GM19452 (cell line): ENCODE results near the gene KPNA4.
"Not testable (repeated sequence)": the region's sequence is repeated elsewhere in the genome, so short reads cannot be mapped to it uniquely, and the experiment has no call there.

Experiments used
- ATAC-seq: cut with Tn5 transposase; IDR thresholded peaks from one replicate; pipeline ENCODE4 v1.9.1; 2021; ENCODE audit not compliant: unreplicated experiment

KPNA4 gene, protein sequence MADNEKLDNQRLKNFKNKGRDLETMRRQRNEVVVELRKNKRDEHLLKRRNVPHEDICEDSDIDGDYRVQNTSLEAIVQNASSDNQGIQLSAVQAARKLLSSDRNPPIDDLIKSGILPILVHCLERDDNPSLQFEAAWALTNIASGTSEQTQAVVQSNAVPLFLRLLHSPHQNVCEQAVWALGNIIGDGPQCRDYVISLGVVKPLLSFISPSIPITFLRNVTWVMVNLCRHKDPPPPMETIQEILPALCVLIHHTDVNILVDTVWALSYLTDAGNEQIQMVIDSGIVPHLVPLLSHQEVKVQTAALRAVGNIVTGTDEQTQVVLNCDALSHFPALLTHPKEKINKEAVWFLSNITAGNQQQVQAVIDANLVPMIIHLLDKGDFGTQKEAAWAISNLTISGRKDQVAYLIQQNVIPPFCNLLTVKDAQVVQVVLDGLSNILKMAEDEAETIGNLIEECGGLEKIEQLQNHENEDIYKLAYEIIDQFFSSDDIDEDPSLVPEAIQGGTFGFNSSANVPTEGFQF

DNA sequence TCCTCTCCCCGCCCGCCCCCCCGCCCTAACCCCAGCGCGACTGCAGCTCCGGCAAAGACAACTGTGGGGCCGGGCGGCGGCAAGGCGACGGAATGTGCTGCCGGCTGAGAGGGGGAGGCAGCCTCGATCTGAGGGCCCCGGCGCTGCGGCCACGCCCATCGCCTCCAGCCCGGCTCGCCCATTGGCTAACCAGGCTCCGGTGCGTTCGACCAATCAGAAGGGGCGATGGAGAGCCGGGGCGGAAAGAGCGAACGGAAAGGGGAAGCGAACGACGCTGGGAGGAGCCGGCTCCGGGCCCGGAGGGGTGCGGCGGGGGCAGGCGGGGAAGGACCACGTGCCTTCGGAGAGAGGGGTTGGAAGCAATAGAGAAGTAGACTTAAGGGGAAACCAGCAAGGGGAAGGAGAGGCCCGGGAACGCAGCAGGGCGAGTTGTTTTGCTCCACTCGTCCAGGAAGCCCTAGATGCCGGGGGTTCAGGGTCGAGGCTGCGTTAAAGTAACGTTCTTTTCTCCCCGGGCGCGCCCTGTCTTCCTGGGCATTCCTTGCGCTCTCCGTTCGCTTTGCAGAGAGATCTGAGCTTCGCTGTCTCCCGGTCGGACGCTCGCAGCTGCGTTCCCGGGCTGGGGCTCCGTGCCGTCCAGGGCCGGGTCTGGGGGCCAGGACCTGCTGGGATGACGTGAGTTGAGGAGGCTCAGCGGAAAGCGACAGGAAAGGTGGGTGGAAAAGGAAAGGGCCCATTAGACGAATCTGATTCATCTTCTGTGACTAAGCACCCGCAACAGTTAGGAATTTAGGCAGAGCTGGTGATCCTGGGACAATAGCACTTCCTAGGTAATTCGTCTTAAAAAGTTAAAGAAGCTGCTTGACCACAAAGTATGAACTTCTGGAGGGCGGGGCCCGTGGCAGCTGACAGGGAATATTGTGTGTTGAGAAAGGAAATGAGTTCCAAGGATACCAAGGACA, at the start of gene KPNA4:
TSS of gene KPNA4 (minus strand) at position 130 of the 962 bp plus-strand sequence. CDS start 289 bp downstream, outside the sequence.
- ATAC-seq = peak; percentile 92

GRCh38 chr3:160613661-160614060, 48.3 kb upstream of the KPNA4 start:
- no peak for ATAC-seq

DNA sequence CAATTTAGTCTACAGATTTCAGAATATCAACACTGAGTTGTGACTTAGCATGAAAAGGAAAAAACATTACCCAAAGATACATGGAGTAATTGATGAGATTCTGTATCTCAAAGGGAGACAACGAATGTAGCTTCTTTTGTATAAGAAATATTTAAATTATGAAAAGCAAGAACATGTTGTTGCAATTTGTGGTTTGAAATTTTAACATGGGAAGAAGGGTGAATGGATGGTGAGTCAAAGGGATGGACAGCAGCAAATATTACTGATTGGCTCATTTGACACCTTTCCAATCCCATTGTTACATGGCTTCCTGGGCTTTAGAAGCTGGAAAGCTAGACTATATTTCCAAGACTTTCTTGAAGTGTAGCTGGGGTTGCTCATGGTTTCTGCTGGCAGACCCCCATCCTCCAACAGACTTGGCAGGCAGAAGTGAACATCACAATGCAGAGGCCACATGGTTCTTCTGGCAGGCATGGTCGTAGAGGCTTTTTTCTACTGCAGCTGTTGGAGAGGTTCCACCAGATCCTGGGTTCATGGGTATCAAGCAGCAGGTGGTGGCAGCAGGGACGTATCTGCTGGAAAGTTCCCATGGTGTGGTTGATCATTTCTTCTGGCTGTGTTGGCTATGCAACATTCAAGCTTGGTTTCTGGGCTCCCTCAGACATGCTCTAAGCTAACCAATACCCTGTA, 47.2 kb upstream of the KPNA4 start:
- ATAC-seq = no peak

- ATAC-seq = no peak
Measured at GRCh38 chr3:160611141-160611540, 45.8 kb upstream of the KPNA4 start.

DNA sequence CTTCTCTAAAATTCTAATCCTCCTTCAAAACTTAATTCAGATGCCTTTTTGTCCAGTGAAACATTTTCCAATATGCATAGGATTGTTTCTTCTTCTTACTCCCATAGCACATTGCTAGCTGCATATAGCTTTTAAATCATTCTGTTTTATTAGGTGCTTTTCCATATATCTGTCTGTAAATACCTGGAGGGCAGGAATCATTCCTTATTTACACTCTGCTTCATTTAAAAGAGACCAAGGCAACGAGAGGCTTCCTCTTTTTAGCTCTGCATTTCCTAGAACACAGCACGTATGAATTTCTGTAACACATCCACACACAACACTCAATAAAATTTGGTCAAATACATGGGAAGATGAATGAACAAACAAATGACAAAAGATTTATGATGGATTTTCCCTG, 43.5 kb upstream of the KPNA4 start:
- ATAC-seq = no peak

DNA sequence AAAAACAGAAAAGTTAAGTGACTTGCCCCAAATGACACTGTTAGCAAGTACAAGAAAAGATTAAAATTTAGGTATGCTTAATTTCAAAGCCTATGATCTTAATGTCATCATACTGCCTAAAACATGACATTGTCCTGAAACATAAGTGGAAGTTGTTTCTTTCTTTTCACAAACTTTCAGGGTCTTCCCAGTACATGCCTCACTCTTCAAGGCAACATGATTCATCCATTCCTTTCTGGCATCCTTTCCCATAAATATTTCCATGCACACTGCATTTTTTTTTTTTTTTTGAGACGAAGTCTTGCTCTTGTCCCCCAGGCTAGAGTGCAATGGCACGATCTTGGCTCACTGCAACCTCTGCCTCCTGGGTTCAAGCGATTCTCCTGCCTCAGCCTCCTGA, 42.5 kb upstream of the KPNA4 start:
- no peak for ATAC-seq

GRCh38 chr3:160605315-160605714, 39.9 kb upstream of the KPNA4 start:
- no peak for ATAC-seq

GRCh38 chr3:160603845-160604244, 38.5 kb upstream of the KPNA4 start:
- not testable (repeated sequence) for ATAC-seq

DNA sequence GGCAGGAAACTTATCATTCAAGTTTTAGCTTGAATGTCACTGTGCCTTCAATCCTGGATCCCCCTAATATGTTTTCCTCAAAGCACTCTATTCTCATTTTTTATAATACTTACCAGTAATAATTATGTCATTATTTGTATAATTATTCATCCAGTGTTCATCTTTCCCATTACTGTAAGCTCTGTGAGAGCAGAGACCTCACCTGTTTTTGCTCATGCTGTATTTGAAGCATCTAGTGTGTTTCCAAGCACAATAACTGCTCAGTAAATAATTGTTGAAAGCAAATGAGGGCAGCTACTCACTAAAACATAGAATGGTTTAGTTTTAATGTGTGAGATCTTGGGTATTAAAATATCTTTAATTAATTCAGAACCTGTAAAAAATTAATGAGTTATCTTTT, 36.9 kb upstream of the KPNA4 start:
- ATAC-seq = no peak

- no peak for ATAC-seq
Measured at GRCh38 chr3:160601288-160601687, 35.9 kb upstream of the KPNA4 start.

- ATAC-seq = no peak
Measured at GRCh38 chr3:160598865-160599264, 33.5 kb upstream of the KPNA4 start.

DNA sequence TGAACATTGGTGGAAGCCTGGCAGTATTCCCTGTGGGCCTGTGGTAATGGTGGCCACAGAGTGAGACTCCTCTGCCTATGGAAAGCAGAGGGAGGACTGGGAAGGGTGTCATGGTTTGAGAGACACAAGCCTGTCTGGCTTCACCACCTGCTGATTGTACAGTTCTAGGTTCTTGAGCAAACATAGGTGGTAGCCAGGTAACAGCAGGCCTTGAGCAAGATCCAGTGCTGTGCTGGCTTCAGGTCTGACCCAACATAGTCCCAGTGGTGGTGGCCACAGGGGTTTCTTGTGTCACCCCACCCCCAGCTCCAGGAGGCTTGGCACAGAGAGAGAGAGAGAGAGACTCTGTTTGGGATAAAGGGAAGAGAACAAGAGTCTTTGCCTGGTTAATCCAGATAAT, 22.7 kb upstream of the KPNA4 start:
- no peak for ATAC-seq

DNA sequence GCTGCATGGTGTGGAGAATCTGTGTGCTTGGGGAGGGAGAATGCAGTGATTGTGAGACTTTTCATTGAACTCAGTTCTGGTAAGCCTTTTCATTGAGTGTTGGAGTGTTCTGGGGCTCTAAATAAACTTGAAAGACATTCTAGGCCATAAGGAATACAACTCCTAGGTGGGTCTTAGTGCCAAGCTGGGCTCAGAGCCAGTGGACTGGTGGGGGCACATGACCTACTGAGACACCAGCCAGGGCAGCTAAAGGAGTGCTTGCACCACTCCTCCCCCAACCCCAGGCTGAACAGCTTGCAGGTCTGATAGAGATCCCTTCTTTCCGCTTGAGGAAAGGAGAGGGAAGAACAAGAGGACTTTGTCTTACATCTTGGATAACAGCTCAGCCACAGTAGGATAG, 21.7 kb upstream of the KPNA4 start:
- no peak for ATAC-seq

GRCh38 chr3:160586679-160587078, 21.3 kb upstream of the KPNA4 start:
- ATAC-seq = no peak

GRCh38 chr3:160583451-160583850, 18.1 kb upstream of the KPNA4 start:
- no peak for ATAC-seq

DNA sequence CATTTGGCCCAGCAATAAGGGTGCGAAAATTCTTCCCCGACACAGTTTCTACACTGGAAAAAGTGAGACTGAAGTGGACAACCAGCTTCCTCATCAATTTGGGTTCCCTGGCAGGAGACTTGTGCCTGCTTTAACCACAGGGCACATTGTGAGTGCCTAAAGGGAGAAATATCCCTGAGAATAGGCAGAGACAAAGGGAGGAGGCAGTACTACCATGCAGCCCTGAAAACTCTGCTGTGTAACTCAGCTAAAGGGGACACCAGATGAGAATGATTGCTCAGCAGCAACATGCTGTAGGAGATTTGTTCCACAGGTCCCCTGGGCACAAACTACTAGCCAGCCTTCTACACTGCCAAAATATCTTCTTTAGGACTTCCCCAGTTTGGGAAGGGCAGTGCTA, 15.6 kb upstream of the KPNA4 start:
- no peak for ATAC-seq

DNA sequence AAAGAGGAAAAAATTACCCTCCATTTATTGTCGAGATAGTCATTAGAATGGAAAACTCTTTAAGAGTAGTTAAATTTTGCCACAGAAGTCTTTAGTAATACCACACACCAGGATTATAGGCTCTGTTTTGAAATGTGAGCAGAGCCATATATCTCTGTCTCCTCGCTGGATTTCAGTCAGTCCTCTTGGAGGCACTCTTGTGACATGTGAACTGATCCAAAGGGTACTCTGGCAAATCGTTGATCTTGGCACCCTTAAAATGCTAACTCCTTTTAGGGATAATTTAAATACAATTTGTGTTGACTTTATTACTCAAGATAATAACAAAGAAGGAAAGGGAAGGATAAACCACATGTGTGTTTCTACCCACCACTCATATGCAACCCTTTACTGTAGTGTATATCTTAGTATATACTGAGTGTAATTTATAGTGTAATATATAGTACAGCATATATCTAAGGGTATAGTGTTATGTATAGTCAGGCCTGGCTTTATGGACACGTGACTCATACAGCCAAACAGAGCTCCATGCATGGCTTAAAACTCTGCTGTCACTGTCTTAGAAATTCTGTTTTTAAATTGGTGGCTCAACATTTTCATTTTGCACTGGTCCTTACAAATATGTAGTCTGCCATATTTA, 12.3 kb upstream of the KPNA4 start:
- no peak for ATAC-seq

DNA sequence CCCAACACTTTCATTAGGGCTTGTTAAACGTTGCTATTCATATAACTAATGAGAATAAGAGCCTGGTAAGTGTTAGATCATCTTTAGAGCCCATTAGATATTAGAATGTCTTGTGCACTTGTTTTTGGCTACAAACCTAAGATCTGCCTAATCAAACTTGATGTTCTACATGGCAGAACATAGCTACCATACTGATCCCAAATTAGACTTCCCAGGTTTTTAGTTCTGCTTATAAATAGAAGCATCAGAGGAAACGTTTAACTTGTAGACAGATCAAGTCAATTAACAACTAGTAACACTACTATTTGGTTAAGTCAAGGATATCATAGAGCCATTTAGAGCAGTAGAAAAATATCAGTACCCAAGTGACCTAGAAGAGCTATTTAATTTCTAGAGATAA, 11.7 kb upstream of the KPNA4 start:
- ATAC-seq = no peak

DNA sequence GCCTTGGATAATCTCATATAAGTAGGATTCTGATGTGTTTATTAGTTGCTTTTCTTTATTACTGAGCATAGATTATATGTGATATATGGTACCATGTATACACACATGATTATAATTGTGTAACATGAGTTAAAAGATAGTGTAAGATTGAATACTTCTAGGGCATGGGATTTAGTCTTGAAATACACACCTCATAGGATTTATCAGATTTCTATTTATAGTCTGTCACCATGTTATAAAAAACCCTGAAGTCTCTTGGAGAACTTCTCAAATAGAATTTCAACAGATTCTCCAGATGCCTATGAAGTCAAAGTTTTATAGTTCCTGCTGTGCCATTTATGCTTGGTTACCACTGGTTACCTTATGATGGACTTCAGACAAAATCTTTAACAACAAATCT, 11.2 kb upstream of the KPNA4 start:
- ATAC-seq = no peak

GRCh38 chr3:160575589-160575988, 10.2 kb upstream of the KPNA4 start:
- no peak for ATAC-seq

DNA sequence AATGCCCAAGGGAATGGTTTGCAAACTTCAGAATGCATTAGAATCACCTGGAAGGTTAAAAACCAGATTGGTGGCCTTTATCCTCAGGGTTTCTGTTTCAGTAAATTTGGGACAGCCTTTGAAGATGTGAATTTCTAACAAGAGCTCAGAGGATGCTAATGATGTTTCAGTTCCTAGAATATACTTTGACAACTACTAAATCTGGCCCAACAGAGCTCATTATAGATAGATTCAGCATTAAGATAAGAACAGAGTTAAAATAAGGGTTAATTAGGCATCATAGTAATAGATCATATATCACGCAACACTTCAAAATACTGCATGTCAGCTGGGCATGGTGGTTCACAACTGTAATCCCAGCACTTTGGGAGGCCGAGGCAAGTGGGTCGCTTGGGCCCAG, 9.3 kb upstream of the KPNA4 start:
- no peak for ATAC-seq
